GM23338 (cell line): ENCODE measurements around the gene ASTE1. TPM values are rescaled to one million over a fixed set of nuclear protein-coding genes. Genes with fewer than 3 reads are reported as not detected.

Experiments
- ATAC-seq: fragments of 200-7000 bp; cut with Tn5 transposase; 3 replicates; pipeline ENCODE4 v1.9.1; 2020
- DNase-seq: peaks from one replicate; pipeline ENCODE4 v3.0.0-alpha.2; 2015; ENCODE audit warnings: low spot score
- H2AFZ ChIP-seq: fragments of 200-600 bp; sonication (generic); 2 replicates; pipeline ENCODE4 v1.8.0; 2016; ENCODE audit warnings: antibody characterized with exemption, mild to moderate bottlenecking, moderate library complexity
- H3F3A ChIP-seq: fragments of 200-600 bp; sonication (generic); replicated peaks from 2 replicates; pipeline ENCODE4 v1.8.0; 2017; ENCODE audit warnings: antibody characterized with exemption, mixed run types, low read depth
- H3K27ac ChIP-seq: fragments of 200-600 bp; sonication (generic); 2 replicates; pipeline ENCODE4 v1.6.1; 2016; ENCODE audit warnings: low read depth
- H3K27me3 ChIP-seq: fragments of 200-600 bp; sonication (generic); 2 replicates; pipeline ENCODE4 v1.8.0; 2016; ENCODE audit warnings: mild to moderate bottlenecking, mixed run types, moderate library complexity; ENCODE audit not compliant: insufficient read depth
- H3K36me3 ChIP-seq: fragments of 200-600 bp; sonication (generic); 2 replicates; pipeline ENCODE4 v1.8.0; 2016; ENCODE audit warnings: mild to moderate bottlenecking; ENCODE audit not compliant: insufficient read depth
- H3K4me1 ChIP-seq: fragments of 200-600 bp; sonication (generic); 2 replicates; pipeline ENCODE4 v1.8.0; 2016; ENCODE audit warnings: mild to moderate bottlenecking, moderate library complexity; ENCODE audit not compliant: insufficient read depth
- H3K4me2 ChIP-seq: fragments of 200-600 bp; sonication (generic); 2 replicates; pipeline ENCODE4 v1.7.1; 2017; ENCODE audit warnings: mixed run types
- H3K4me3 ChIP-seq: fragments of 200-600 bp; sonication (generic); 2 replicates; pipeline ENCODE4 v1.6.1; 2016; ENCODE audit warnings: mixed run types
- H3K79me2 ChIP-seq: fragments of 200-600 bp; sonication (generic); replicated peaks from 2 replicates; pipeline ENCODE4 v1.8.0; 2017; ENCODE audit warnings: mild to moderate bottlenecking; ENCODE audit not compliant: insufficient read depth
- H3K9me2 ChIP-seq: fragments of 200-600 bp; sonication (generic); 2 replicates; pipeline ENCODE4 v1.8.0; 2017; ENCODE audit not compliant: insufficient read depth
- H4K20me1 ChIP-seq: fragments of 200-600 bp; sonication (generic); replicated peaks from 2 replicates; pipeline ENCODE4 v1.8.0; 2017; ENCODE audit warnings: mild to moderate bottlenecking; ENCODE audit not compliant: insufficient read depth
- H3K27ac Mint-ChIP-seq: 2 replicates; pipeline ENCODE4 v1.8.0; 2020; ENCODE audit warnings: inconsistent platforms, mild to moderate bottlenecking, moderate library complexity, mixed read lengths
- H3K27me3 Mint-ChIP-seq: 3 replicates; pipeline ENCODE4 v1.8.0; 2022; ENCODE audit warnings: low read depth, mild to moderate bottlenecking, moderate library complexity, mixed read lengths, inconsistent platforms; ENCODE audit not compliant: insufficient read depth, poor library complexity
- H3K36me3 Mint-ChIP-seq: 3 replicates; pipeline ENCODE4 v1.8.0; 2021; ENCODE audit warnings: low read depth, mild to moderate bottlenecking, inconsistent platforms, moderate library complexity, mixed read lengths
- H3K4me1 Mint-ChIP-seq: 3 replicates; pipeline ENCODE4 v1.8.0; 2020; ENCODE audit warnings: mild to moderate bottlenecking, inconsistent platforms, mixed read lengths
- H3K4me3 Mint-ChIP-seq: 3 replicates; pipeline ENCODE4 v1.8.0; 2021; ENCODE audit warnings: moderate library complexity, mild to moderate bottlenecking, inconsistent platforms, mixed read lengths
- H3K9me3 Mint-ChIP-seq: 3 replicates; pipeline ENCODE4 v1.8.0; 2020; ENCODE audit warnings: moderate library complexity, mild to moderate bottlenecking, inconsistent platforms, mixed read lengths
- CREB1 ChIP-seq: fragments of 250-450 bp; sonication (Bioruptor Pico); IDR thresholded peaks from 2 replicates; pipeline ENCODE4 v1.5.0; 2020; ENCODE audit warnings: low read depth, mild to moderate bottlenecking, moderate library complexity
- CTCF ChIP-seq, 2 experiments: fragments of 200-600 bp in 1 of 2; sonication (generic) in 1 of 2; conservative IDR thresholded peaks; 2 replicates each; pipeline versions ENCODE4 v1.5.1 to v1.6.1; 2016 to 2017; ENCODE audit warnings: antibody characterized with exemption in 2 of 2, low read depth in 2 of 2, mild to moderate bottlenecking in 2 of 2, moderate library complexity in 1 of 2
- EZH2 ChIP-seq: fragments of 200-600 bp; sonication (generic); IDR thresholded peaks from one replicate; pipeline ENCODE4 v1.8.0; 2017; ENCODE audit warnings: antibody characterized with exemption, mild to moderate bottlenecking, low read depth; ENCODE audit not compliant: unreplicated experiment
- JUNB ChIP-seq: IDR thresholded peaks from one replicate; pipeline ENCODE4 v1.6.1; 2016; ENCODE audit warnings: antibody characterized with exemption; ENCODE audit not compliant: unreplicated experiment
- STAT1 ChIP-seq: IDR thresholded peaks from one replicate; pipeline ENCODE4 v1.6.1; 2016; ENCODE audit warnings: antibody characterized with exemption; ENCODE audit not compliant: unreplicated experiment
- ZNF114 ChIP-seq: fragments of 250-450 bp; sonication (Bioruptor Pico); IDR thresholded peaks from 2 replicates; pipeline ENCODE4 v1.5.0; 2020; ENCODE audit warnings: mild to moderate bottlenecking, moderate library complexity
- ZNF462 ChIP-seq: fragments of 250-450 bp; sonication (Bioruptor Pico); IDR thresholded peaks from 2 replicates; pipeline ENCODE4 v1.5.0; 2020; ENCODE audit warnings: mild to moderate bottlenecking, moderate library complexity
- polyA plus RNA-seq: library from polyadenylated mRNA; unstranded; fragments of >200 nt; fragmentation: Nextera tagmentation; extraction: Ambion mirVana; gene quantifications from 2 replicates; pipeline ENCODE4 v1.2.1, GENCODE V29; 2016
- total RNA-seq: library from RNA; depleted of rRNA; stranded (reverse); fragments of >200 nt; shearing (Covaris generic); gene quantifications from 2 replicates; pipeline ENCODE4 v1.2.3, GENCODE V29; 2014; rRNA removed

ASTE1 gene
- total and polyA plus RNA-seq, 2 experiments from 2014 or later = 4.9 to 8.9 TPM

GRCh38 chr3:130963878-130964277 is 62.7 kb downstream of the ASTE1 start:
- H4K20me1 ChIP-seq = no peaks in the 10 kb centered on the region
- H3K4me1 ChIP-seq = peaks cover 7% of the 10 kb centered on the region
- no peaks in the 10 kb centered on the region for H3F3A ChIP-seq
- Mint-ChIP-seq H3K27ac (no peak overlapping the region; the same call in 1 of the 2 replicates), H3K27me3 (no peaks in the 10 kb centered on the region), H3K36me3 (peaks cover 24% of the 10 kb centered on the region), H3K4me1 (peaks cover 8% of the 10 kb centered on the region; the same call in 2 of the 3 replicates), H3K9me3 (no peaks in the 10 kb centered on the region), H3K4me3 (no peak overlapping the region)
- peak overlapping the region; percentile 3; the same call in 1 of the 2 replicates for H3K27ac ChIP-seq
- H3K27me3 ChIP-seq = no peaks in the 10 kb centered on the region
- ATAC-seq (peak; percentile 81), DNase-seq (peak; percentile 50)
- H2AFZ ChIP-seq = no peak overlapping the region
- TF ChIP-seq CTCF (conservative IDR thresholded peaks at IDR 0.05; ENCODE audit: low read depth in 2 of 2) (no peak), EZH2 (no peak), STAT1 (no peak), ZNF114 (no peak), CREB1 (no peak), ZNF462 (CRISPR knock-in tag) (no peak), JUNB (no peak)
- no peaks in the 10 kb centered on the region for H3K9me2 ChIP-seq
- no peak overlapping the region for H3K4me3 ChIP-seq
- no peaks in the 10 kb centered on the region for H3K79me2 ChIP-seq
- 0 out of 2 replicates have a peak overlapping the region, but pooled peaks have one; percentile 3 for H3K4me2 ChIP-seq
- peaks cover 13% of the 10 kb centered on the region; the same call in 1 of the 2 replicates for H3K36me3 ChIP-seq

Other genes starting within 250 kb of the ASTE1 start
- 75.7 and 81.9 TPM in 2 replicates for gene ATP2C1, start 132.7 kb downstream of the ASTE1 start, total RNA-seq
- 21.2 and 28.1 TPM in 2 replicates for gene ATP2C1, start 132.7 kb downstream of the ASTE1 start, polyA plus RNA-seq
- gene NEK11, start 52 bp upstream of the ASTE1 start, total RNA-seq = 0.80 and 3.7 TPM in 2 replicates
- gene NEK11, start 52 bp upstream of the ASTE1 start, polyA plus RNA-seq = 1.1 TPM in 2 replicates